HepG2 (cell line): ENCODE data around the gene ZFYVE28. TPM values are rescaled to one million over a fixed set of nuclear protein-coding genes. Genes with fewer than 3 reads are reported as not detected.

ENCODE experiments used
- ATAC-seq: fragments of 200-7000 bp; cut with Tn5 transposase; 3 replicates; pipeline ENCODE4 v1.9.1; 2020; ENCODE audit warnings: mild to moderate bottlenecking, moderate library complexity
- BruUV-seq: library from RNA; stranded (reverse); fragments of 400-500 nt; replicated peaks from 2 replicates; lab custom pipeline; 2021; lab: Mats Ljungman, UMichigan
- CTCF ChIA-PET: fragments of 300-600 bp; formaldehyde crosslinking; extraction: SDS; loops from one replicate; lab custom pipeline; 2021; ENCODE audit warnings: low total read pairs, inconsistent platforms, low intra/inter-chr PET ratio; lab: Yijun Ruan, JAX
- POLR2A ChIA-PET: fragments of 350-600 bp; sonication (Branson Sonifier 250); formaldehyde crosslinking; loops from one replicate; lab custom pipeline; 2020; ENCODE audit warnings: antibody characterized with exemption, inconsistent platforms; lab: Yijun Ruan, JAX
- DNase-seq: peaks from one replicate; pipeline ENCODE4 v3.0.0-alpha.2; 2015; ENCODE audit warnings: low spot score
- FAIRE-seq: peaks from 3 replicates; lab custom pipeline; 2011; peaks lifted over from hg19 to GRCh38; lab: Jason Lieb, UNC
- H2AFZ ChIP-seq: one replicate; pipeline ENCODE4 v1.6.1; 2011; ENCODE audit warnings: low read length, inconsistent platforms
- H3K27ac ChIP-seq: fragments of 300-600 bp; 3 replicates; pipeline ENCODE4 v1.8.0; 2011; ENCODE audit warnings: mixed run types, mild to moderate bottlenecking, mixed read lengths, low read length, inconsistent platforms; ENCODE audit not compliant: insufficient read depth; ENCODE audit errors: extremely low read length
- H3K27me3 ChIP-seq, 2 experiments: fragments of 200-600 bp in 1 of 2; 2 replicates in 1 of 2; 3 replicates in 1 of 2; pipeline versions ENCODE4 v1.6.0 to v1.8.0; 2011; ENCODE audit warnings: low read length in 2 of 2, mild to moderate bottlenecking in 2 of 2, moderate library complexity in 2 of 2, inconsistent platforms in 1 of 2; ENCODE audit not compliant: insufficient read depth in 2 of 2, control insufficient read depth in 1 of 2
- H3K36me3 ChIP-seq, 2 experiments: fragments of 200-600 bp in 1 of 2; replicated peaks in 1 of 2; 2 replicates in 1 of 2; 3 replicates in 1 of 2; pipeline versions ENCODE4 v1.5.1 to v1.8.0; 2011; ENCODE audit warnings: low read length in 2 of 2, inconsistent platforms in 1 of 2; ENCODE audit not compliant: insufficient read depth in 2 of 2, control insufficient read depth in 1 of 2
- H3K4me1 ChIP-seq: 2 replicates; pipeline ENCODE4 v1.5.1; 2012; ENCODE audit warnings: low read length, inconsistent platforms; ENCODE audit not compliant: insufficient read depth
- H3K4me2 ChIP-seq: 2 replicates; pipeline ENCODE4 v1.6.0; 2011; ENCODE audit warnings: low read depth, low read length, inconsistent platforms
- H3K4me3 ChIP-seq, 3 experiments: fragments of 200-600 bp in 1 of 3; sonication (generic), shearing (Covaris generic) in 1 of 3; replicated peaks in 1 of 3; 2 replicates each; pipeline ENCODE4 v1.5.1; 2011 to 2016; ENCODE audit warnings: low read length in 3 of 3, inconsistent platforms in 2 of 3, low read depth in 2 of 3, mild to moderate bottlenecking in 2 of 3, control low read depth in 1 of 3, mixed read lengths in 1 of 3; ENCODE audit not compliant: insufficient read depth in 1 of 3
- H3K79me2 ChIP-seq: one replicate; pipeline ENCODE4 v1.6.1; 2011; ENCODE audit warnings: low read length, inconsistent platforms; ENCODE audit not compliant: insufficient read depth
- H3K9ac ChIP-seq: 2 replicates; pipeline ENCODE4 v1.6.0; 2011; ENCODE audit warnings: mild to moderate bottlenecking, low read depth, low read length, inconsistent platforms; ENCODE audit not compliant: insufficient read depth
- H3K9me3 ChIP-seq: 2 replicates; pipeline ENCODE4 v1.5.1; 2012; ENCODE audit warnings: mild to moderate bottlenecking, low read length
- H4K20me1 ChIP-seq: 2 replicates; pipeline ENCODE4 v1.6.0; 2011; ENCODE audit warnings: inconsistent platforms, mild to moderate bottlenecking, low read length, moderate library complexity; ENCODE audit not compliant: insufficient read depth
- CBX2 ChIP-seq, 2 experiments: fragments of 200-600 bp in 1 of 2; sonication (generic); formaldehyde crosslinking in 1 of 2; IDR thresholded peaks; 2 replicates each; pipeline versions ENCODE4 v1.7.0 to v1.8.1; 2018 to 2022; ENCODE audit warnings: low read depth in 2 of 2, low read length in 1 of 2, mild to moderate bottlenecking in 1 of 2, missing genetic modification reagents in 1 of 2
- KLF16 ChIP-seq, 2 experiments: sonication (generic) in 1 of 2; formaldehyde crosslinking in 1 of 2; IDR thresholded peaks; 2 replicates each; pipeline versions ENCODE4 v1.6.1 to v1.8.0; 2016 to 2023; ENCODE audit warnings: missing genetic modification reagents in 2 of 2, missing compliant biosample characterization in 1 of 2
- NFRKB ChIP-seq: fragments of 450-650 bp; IDR thresholded peaks from 2 replicates; pipeline ENCODE4 v1.6.1; 2017
- NPAS2 ChIP-seq: sonication (generic); formaldehyde crosslinking; IDR thresholded peaks from 2 replicates; pipeline ENCODE4 v1.8.0; 2022; ENCODE audit warnings: mild to moderate bottlenecking, missing genetic modification reagents, borderline replicate concordance
- TAF1 ChIP-seq: sonication (generic); formaldehyde crosslinking; IDR thresholded peaks from 2 replicates; pipeline ENCODE4 v1.4.0; 2020; ENCODE audit warnings: missing genetic modification reagents
- YY1 ChIP-seq: IDR thresholded peaks from 2 replicates; pipeline ENCODE4 v1.6.1; 2011; ENCODE audit warnings: low read length, low read depth, moderate library complexity, mild to moderate bottlenecking; ENCODE audit not compliant: insufficient read depth, insufficient replicate concordance
- ZNF329 ChIP-seq: sonication (generic); formaldehyde crosslinking; IDR thresholded peaks from 2 replicates; pipeline ENCODE4 v1.9.0; 2021; ENCODE audit warnings: low read depth, mild to moderate bottlenecking, missing genetic modification reagents
- WGBS: methylation state at CpG from one replicate; pipeline ENCODE4 v1.1.6; 2017; ENCODE audit warnings: low lambda C conversion rate; 5-methylcytosine and 5-hydroxymethylcytosine counted together
- in situ Hi-C: cut with HindIII; loops from 2 replicates; pipeline ENCODE4 v1.10.0; 2017; ENCODE audit warnings: low pct_unique_long_range_greater_than_20kb; ENCODE audit not compliant: extremely low pct_ligation_motif_present
- intact Hi-C: fragments of 100-400 bp; cut with micrococcal nuclease; formaldehyde crosslinking; loops from one replicate; pipeline ENCODE4 v1.10.0; 2022; ENCODE audit not compliant: unreplicated experiment
- polyA plus RNA-seq, 8 experiments: library from polyadenylated mRNA; depleted of rRNA in 3 of 8; stranded (reverse) in 7 of 8; unstranded in 1 of 8; fragments of >200 nt; fragmentation: Illumina TruSeq in 4 of 8; extraction: Trizol in 4 of 8; gene quantifications; 2 replicates each; pipeline versions ENCODE4 v1.2.1 to v1.2.3, GENCODE V29; 2011 to 2016; ENCODE audit warnings: low read depth in 4 of 8, missing spikeins in 1 of 8, mixed read lengths in 1 of 8; ENCODE audit not compliant: insufficient read depth in 1 of 8
- total RNA-seq, 5 experiments: library from RNA; depleted of rRNA; stranded (reverse); fragments of >200 nt; fragmentation: Illumina TruSeq; extraction: Trizol; gene quantifications; 2 replicates each; pipeline ENCODE4 v1.2.3, GENCODE V29; 2016; ENCODE audit warnings: low read depth in 1 of 5
- TF ChIP-seq, protein P1 (sequence below): sonication (generic); formaldehyde crosslinking; IDR thresholded peaks from 2 replicates; pipeline ENCODE4 v1.8.0; 2022; ENCODE audit warnings: low read depth, missing genetic modification reagents
- TF ChIP-seq, protein P2 (sequence below): fragments of 450-650 bp; IDR thresholded peaks from 2 replicates; pipeline ENCODE4 v1.6.1; 2016
- TF ChIP-seq, protein P3 (sequence below): sonication (generic); formaldehyde crosslinking; IDR thresholded peaks from 2 replicates; pipeline ENCODE4 v1.5.0; 2020; ENCODE audit warnings: mild to moderate bottlenecking, missing genetic modification reagents, borderline replicate concordance

The ZFYVE28 gene
- total and polyA plus RNA-seq, 2 of the 13 experiments (the other 11 are each of a cell fraction or from before 2014, with no cell fraction given) = 0.12 to 0.22 TPM

DNA sequence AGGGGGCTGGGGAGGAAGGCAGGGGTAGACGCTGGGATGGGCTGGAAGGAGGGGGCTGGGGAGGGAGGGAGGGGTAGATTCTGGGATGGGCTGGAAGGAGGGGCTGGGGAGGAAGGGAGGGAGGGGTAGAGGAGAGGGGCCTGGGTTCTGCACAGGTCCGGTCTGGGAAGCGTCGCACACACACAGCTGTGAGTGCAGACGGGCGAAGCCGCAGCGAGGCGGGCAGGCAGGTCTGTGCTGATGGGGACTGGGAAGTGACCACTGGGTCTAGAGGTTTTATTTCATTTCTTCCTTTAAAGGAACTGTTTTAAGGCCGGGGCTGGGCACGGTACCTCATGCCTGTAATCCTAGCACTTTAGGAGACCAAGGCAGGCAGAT lies 87.4 kb downstream of the ZFYVE28 start (continued):
- TF ChIP-seq, protein P1, sequence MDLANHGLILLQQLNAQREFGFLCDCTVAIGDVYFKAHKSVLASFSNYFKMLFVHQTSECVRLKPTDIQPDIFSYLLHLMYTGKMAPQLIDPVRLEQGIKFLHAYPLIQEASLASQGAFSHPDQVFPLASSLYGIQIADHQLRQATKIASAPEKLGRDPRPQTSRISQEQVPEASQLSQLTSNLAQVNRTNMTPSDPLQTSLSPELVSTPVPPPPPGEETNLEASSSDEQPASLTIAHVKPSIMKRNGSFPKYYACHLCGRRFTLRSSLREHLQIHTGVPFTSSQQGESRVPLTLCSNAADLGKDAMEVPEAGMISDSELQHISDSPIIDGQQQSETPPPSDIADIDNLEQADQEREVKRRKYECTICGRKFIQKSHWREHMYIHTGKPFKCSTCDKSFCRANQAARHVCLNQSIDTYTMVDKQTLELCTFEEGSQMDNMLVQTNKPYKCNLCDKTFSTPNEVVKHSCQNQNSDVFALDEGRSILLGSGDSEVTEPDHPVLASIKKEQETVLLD (CRISPR knock-in tag) = no peak
- TF ChIP-seq YY1 (no peak), CBX2 (IDR thresholded peaks at IDR 0.05; ENCODE audit: low read depth, low read length) (no peak), CBX2 (CRISPR knock-in tag; IDR thresholded peaks at IDR 0.05; ENCODE audit: low read depth) (no peak), TAF1 (CRISPR knock-in tag) (no peak)

DNA sequence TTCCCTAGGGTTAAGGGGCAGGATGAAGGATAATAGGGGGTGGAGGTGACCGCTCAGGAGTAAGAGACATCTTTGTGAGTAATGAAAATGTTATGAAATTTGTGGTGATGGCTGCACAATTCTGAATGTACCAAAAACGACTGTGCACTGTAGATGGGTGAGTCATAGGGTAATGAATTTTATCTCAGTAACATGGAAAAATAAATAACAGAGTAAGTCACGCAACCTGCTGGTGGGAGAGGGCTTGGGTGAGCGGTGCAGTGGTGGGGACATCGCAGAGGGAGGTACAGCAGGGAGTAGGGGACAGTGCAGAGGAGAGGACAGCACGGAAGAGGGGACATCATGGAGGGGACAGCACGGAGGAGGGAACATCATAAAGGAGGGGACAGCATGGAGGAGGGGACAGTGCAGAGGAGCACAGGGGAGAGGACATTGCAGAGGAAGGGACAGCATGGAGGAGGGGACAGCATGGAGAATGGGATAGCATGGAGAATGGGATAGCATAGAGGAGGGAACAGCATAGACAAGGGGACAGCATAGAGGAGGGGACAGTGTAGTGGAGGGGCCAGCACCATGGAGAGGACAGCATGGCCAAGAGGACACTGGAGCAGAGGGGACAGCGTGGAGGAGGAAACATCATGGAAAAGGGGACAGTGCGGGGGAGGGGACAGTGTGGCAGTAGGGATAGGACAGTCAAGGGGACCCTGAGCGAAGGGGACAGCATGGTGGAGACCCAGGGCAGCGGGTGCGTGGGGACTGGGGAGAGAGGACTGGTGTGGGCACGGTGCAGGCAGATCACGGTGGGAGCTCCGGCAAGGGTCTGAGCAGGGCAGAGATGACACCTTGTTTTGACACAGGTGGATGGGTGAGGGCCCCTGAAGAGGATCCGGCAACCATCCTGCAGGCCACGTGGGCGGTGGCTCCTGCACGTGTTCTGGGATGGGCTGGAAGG lies 88.1 kb downstream of the ZFYVE28 start:
- Histone ChIP-seq H3K9me3 (peaks cover 3% of the 10 kb centered on the region; the same call in 1 of the 2 replicates), H3K4me2 (no peak overlapping the region), H3K27me3 (peaks cover 0 to 6% of the 10 kb centered on the region in 2 experiments; a peak in 4 of 5 replicates), H3K36me3 (no peaks in the 10 kb centered on the region), H3K4me3 (no peak overlapping the region), H3K9ac (no peak overlapping the region), H3K4me1 (no peaks in the 10 kb centered on the region), H3K27ac (no peak overlapping the region), H3K79me2 (no peaks in the 10 kb centered on the region), H4K20me1 (no peaks in the 10 kb centered on the region), H2AFZ (no peak overlapping the region)
- no peak for DNase-seq
- in situ Hi-C loops = no loop called here
- ChIA-PET POLR2A (no interaction called here), CTCF (no interaction called here)
- no peak for FAIRE-seq
- BruUV-seq = no TSS peak
- intact Hi-C loops = no loop called here
- 41% methylated on average over 19 of the region's 19 CpGs for WGBS
- ATAC-seq = no peak
- TF ChIP-seq ZNF329 (CRISPR knock-in tag) (no peak), KLF16 (CRISPR knock-in tag; IDR thresholded peaks at IDR 0.05) (no peak), NPAS2 (CRISPR knock-in tag) (no peak), NFRKB (no peak)
- TF ChIP-seq, protein P2, sequence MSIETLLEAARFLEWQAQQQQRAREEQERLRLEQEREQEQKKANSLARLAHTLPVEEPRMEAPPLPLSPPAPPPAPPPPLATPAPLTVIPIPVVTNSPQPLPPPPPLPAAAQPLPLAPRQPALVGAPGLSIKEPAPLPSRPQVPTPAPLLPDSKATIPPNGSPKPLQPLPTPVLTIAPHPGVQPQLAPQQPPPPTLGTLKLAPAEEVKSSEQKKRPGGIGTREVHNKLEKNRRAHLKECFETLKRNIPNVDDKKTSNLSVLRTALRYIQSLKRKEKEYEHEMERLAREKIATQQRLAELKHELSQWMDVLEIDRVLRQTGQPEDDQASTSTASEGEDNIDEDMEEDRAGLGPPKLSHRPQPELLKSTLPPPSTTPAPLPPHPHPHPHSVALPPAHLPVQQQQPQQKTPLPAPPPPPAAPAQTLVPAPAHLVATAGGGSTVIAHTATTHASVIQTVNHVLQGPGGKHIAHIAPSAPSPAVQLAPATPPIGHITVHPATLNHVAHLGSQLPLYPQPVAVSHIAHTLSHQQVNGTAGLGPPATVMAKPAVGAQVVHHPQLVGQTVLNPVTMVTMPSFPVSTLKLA = peak; percentile 96
- TF ChIP-seq, protein P3, sequence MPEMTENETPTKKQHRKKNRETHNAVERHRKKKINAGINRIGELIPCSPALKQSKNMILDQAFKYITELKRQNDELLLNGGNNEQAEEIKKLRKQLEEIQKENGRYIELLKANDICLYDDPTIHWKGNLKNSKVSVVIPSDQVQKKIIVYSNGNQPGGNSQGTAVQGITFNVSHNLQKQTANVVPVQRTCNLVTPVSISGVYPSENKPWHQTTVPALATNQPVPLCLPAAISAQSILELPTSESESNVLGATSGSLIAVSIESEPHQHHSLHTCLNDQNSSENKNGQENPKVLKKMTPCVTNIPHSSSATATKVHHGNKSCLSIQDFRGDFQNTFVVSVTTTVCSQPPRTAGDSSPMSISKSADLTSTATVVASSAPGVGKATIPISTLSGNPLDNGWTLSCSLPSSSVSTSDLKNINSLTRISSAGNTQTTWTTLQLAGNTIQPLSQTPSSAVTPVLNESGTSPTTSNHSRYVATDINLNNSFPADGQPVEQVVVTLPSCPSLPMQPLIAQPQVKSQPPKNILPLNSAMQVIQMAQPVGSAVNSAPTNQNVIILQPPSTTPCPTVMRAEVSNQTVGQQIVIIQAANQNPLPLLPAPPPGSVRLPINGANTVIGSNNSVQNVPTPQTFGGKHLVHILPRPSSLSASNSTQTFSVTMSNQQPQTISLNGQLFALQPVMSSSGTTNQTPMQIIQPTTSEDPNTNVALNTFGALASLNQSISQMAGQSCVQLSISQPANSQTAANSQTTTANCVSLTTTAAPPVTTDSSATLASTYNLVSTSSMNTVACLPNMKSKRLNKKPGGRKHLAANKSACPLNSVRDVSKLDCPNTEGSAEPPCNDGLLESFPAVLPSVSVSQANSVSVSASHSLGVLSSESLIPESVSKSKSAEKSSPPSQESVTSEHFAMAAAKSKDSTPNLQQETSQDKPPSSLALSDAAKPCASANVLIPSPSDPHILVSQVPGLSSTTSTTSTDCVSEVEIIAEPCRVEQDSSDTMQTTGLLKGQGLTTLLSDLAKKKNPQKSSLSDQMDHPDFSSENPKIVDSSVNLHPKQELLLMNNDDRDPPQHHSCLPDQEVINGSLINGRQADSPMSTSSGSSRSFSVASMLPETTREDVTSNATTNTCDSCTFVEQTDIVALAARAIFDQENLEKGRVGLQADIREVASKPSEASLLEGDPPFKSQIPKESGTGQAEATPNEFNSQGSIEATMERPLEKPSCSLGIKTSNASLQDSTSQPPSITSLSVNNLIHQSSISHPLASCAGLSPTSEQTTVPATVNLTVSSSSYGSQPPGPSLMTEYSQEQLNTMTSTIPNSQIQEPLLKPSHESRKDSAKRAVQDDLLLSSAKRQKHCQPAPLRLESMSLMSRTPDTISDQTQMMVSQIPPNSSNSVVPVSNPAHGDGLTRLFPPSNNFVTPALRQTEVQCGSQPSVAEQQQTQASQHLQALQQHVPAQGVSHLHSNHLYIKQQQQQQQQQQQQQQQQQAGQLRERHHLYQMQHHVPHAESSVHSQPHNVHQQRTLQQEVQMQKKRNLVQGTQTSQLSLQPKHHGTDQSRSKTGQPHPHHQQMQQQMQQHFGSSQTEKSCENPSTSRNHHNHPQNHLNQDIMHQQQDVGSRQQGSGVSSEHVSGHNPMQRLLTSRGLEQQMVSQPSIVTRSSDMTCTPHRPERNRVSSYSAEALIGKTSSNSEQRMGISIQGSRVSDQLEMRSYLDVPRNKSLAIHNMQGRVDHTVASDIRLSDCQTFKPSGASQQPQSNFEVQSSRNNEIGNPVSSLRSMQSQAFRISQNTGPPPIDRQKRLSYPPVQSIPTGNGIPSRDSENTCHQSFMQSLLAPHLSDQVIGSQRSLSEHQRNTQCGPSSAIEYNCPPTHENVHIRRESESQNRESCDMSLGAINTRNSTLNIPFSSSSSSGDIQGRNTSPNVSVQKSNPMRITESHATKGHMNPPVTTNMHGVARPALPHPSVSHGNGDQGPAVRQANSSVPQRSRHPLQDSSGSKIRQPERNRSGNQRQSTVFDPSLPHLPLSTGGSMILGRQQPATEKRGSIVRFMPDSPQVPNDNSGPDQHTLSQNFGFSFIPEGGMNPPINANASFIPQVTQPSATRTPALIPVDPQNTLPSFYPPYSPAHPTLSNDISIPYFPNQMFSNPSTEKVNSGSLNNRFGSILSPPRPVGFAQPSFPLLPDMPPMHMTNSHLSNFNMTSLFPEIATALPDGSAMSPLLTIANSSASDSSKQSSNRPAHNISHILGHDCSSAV (CRISPR knock-in tag) = no peak
